HFFc6 (cell line): Measurements from ENCODE around the gene DLST. TPM values are rescaled to one million over a fixed set of nuclear protein-coding genes. Genes with fewer than 3 reads are reported as not detected.

Source experiments
- DNase-seq: peaks from one replicate; pipeline ENCODE4 v3.0.0-alpha.2; 2018
- H3K27ac Mint-ChIP-seq: 2 replicates; pipeline ENCODE4 v1.8.0; 2020; ENCODE audit warnings: mild to moderate bottlenecking, mixed read lengths
- H3K27me3 Mint-ChIP-seq: 2 replicates; pipeline ENCODE4 v1.8.0; 2021; ENCODE audit warnings: mild to moderate bottlenecking, moderate library complexity, mixed read lengths; ENCODE audit not compliant: insufficient read depth
- H3K36me3 Mint-ChIP-seq: 2 replicates; pipeline ENCODE4 v1.8.0; 2021; ENCODE audit warnings: low read depth, mixed read lengths
- H3K4me1 Mint-ChIP-seq: 2 replicates; pipeline ENCODE4 v1.8.0; 2020; ENCODE audit warnings: low read depth, mixed read lengths
- H3K4me3 Mint-ChIP-seq: 2 replicates; pipeline ENCODE4 v1.8.0; 2020; ENCODE audit warnings: mild to moderate bottlenecking, moderate library complexity, mixed read lengths
- H3K9me3 Mint-ChIP-seq: 2 replicates; pipeline ENCODE4 v1.8.0; 2020; ENCODE audit warnings: mild to moderate bottlenecking, mixed read lengths
- total RNA-seq, 6 experiments: library from RNA; stranded (reverse); fragmentation: NEBNext Ultra II Directional; extraction: Animal tissue kit (Norgen Biotek cat#: 25700); gene quantifications; 2 replicates in 1 of 6; 3 replicates in 5 of 6; pipeline ENCODE4 v1.2.3, GENCODE V29; 2021
- TF ChIP-seq, protein P1 (sequence below): fragments of 200-600 bp; sonication (generic); IDR thresholded peaks from 2 replicates; pipeline ENCODE4 v1.5.0; 2021; ENCODE audit warnings: antibody characterized with exemption, mild to moderate bottlenecking

DLST gene
- total RNA-seq, 6 experiments from 2014 or later: 97.5 to 118 (median 109) TPM

DNA sequence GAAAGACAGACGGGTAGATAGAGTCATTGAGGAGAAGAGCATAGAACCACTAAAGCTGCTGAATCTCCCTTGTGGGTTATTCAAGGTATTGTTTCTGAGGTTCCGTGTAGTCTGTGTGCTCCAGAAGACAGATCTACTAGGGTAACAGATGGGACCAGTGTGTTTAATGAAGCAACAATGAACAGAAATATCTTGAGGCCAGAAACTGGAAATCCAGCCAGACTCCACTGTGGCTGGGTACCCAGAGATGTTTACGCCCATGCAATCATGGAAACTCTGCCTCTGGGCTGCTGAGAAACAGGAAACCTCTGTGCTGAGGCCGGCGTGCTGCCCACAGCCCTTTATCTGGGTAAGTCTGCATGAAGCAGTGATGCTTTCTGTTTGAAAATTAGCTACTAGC lies 14.0 kb upstream of the DLST start:
- Mint-ChIP-seq H3K27me3 (peaks cover 6% of the 10 kb centered on the region), H3K36me3 (no peaks in the 10 kb centered on the region), H3K4me1 (peaks cover 9% of the 10 kb centered on the region), H3K4me3 (no peak overlapping the region), H3K27ac (no peak overlapping the region), H3K9me3 (no peaks in the 10 kb centered on the region)
- no peak for DNase-seq
- TF ChIP-seq, protein P1, sequence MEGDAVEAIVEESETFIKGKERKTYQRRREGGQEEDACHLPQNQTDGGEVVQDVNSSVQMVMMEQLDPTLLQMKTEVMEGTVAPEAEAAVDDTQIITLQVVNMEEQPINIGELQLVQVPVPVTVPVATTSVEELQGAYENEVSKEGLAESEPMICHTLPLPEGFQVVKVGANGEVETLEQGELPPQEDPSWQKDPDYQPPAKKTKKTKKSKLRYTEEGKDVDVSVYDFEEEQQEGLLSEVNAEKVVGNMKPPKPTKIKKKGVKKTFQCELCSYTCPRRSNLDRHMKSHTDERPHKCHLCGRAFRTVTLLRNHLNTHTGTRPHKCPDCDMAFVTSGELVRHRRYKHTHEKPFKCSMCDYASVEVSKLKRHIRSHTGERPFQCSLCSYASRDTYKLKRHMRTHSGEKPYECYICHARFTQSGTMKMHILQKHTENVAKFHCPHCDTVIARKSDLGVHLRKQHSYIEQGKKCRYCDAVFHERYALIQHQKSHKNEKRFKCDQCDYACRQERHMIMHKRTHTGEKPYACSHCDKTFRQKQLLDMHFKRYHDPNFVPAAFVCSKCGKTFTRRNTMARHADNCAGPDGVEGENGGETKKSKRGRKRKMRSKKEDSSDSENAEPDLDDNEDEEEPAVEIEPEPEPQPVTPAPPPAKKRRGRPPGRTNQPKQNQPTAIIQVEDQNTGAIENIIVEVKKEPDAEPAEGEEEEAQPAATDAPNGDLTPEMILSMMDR: no peak

- Mint-ChIP-seq H3K9me3 (no peaks in the 10 kb centered on the region), H3K27me3 (peaks cover 6% of the 10 kb centered on the region), H3K27ac (no peak overlapping the region), H3K4me1 (peaks cover 9% of the 10 kb centered on the region), H3K4me3 (no peak overlapping the region), H3K36me3 (no peaks in the 10 kb centered on the region)
- TF ChIP-seq, protein P1: no peak
- no peak for DNase-seq
These were observed 13.0 kb upstream of the DLST start for GRCh38 chr14:74868739-74869138.

DNA sequence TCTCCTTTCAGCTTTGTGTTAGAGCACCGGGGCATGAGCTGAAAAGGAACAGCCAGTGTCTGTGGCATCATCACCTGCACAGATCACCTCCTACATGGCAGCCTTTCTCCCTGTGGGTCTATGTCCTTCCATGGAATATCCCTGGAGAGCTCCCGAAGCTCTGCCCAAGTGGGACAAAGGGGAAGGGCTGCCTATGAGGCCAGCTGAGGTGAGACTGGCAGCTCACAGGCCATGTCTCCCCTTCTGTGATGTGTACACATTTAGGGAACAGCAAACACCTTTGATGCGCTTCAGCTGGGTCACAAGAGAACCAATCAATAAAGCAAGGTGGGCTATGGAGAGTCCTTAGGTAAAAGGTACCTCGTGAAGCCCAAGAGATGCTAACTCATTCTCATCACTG lies 9.9 kb upstream of the DLST start:
- Mint-ChIP-seq H3K27me3 (peaks cover 4% of the 10 kb centered on the region), H3K9me3 (no peaks in the 10 kb centered on the region), H3K27ac (no peak overlapping the region), H3K36me3 (no peaks in the 10 kb centered on the region), H3K4me1 (peaks cover 9% of the 10 kb centered on the region), H3K4me3 (no peak overlapping the region)
- TF ChIP-seq, protein P1: no peak
- DNase-seq: no peak

- TF ChIP-seq, protein P1: no peak
- no peak overlapping the region for H3K27ac Mint-ChIP-seq
- no peak for DNase-seq
- no peak overlapping the region for H3K4me3 Mint-ChIP-seq
- H3K9me3 Mint-ChIP-seq: no peaks in the 10 kb centered on the region
- H3K4me1 Mint-ChIP-seq: peaks cover 8% of the 10 kb centered on the region
- no peaks in the 10 kb centered on the region for H3K36me3 Mint-ChIP-seq
- H3K27me3 Mint-ChIP-seq: no peaks in the 10 kb centered on the region; the same call in 1 of the 2 replicates
These were observed 6.5 kb upstream of the DLST start for GRCh38 chr14:74875204-74875603.

DNA sequence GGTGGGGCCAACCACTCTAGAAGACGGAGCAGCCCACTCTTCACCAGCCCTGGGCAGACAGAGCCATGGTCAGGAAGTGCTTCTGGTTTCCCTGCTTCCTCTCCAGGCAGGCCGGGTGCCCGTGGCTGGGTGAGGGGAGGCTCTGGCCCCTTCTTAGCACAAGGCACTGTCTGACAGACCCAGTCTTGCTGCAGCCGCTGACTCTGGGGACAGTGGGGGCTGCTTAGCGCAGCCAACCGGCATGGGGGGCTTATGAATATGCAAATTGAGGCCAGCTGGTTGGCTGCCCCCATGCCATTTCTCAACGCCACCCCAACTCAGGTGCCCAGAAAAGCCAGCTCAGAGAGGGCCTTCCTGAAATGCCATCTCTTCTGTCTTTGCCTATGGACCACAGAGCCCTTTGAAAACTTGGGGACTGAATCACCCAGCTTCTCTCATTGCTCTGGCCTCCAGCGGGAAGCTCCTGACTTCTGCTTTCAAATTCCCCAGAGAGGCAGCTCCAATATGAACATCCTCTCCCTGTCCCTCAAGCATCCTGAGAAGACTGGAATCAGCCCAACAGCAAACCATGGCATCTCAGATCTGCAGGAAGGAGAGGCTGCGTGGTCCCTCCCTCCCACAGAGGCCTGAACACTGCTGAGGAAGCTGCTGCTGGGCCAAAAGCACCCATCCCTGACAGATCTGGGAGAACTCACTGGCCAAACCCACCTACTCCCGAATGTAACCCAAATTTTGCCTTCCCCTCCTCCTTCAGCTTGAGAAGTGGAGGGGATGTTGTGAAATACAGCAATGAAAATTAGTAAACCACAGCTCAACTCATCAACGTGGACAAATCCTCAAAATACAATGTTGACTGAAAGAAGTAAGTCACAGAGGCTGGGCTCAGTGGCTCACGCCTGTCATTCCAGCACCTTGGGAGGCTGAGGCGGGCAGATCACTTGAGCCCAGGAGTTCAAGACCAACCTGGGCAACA lies 5.5 kb upstream of the DLST start, which contains the start of gene PROX2:
PROX2 (minus strand) TSS at position 205 of the 973 bp plus-strand sequence. CDS start 12,311 bp downstream, outside the sequence.
- Mint-ChIP-seq H3K4me1 (peaks cover 15% of the 10 kb centered on the region), H3K9me3 (no peaks in the 10 kb centered on the region), H3K27ac (no peak within 1 kb of the TSS), H3K4me3 (no peak within 1 kb of the TSS), H3K27me3 (no peaks in the 10 kb centered on the region; the same call in 1 of the 2 replicates), H3K36me3 (no peaks in the 10 kb centered on the region)
- TF ChIP-seq, protein P1: no peak
- DNase-seq: no peak
